Right lobe of liver (tissue), 6 donors: ENCODE results near the gene INPP5A. TPM values are rescaled to one million over a fixed set of nuclear protein-coding genes. Genes with fewer than 3 reads are reported as not detected.
"Not testable (repeated sequence)": the region's sequence is repeated elsewhere in the genome, so short reads cannot be mapped to it uniquely, and the experiment has no call there.

ENCODE experiments used
- ATAC-seq, 4 donors: fragments of 200-7000 bp; cut with Tn5 transposase; one replicate each; pipeline ENCODE4 v1.9.1; 2020; ENCODE audit warnings: mild to moderate bottlenecking in 4 of 4, moderate library complexity in 4 of 4
- DNase-seq, 3 donors: peaks; one replicate each; pipeline ENCODE4 v3.0.0-alpha.2; 2020
- H3K27ac ChIP-seq, 3 donors: fragments of 200-600 bp; one replicate each; pipeline ENCODE4 v1.8.0; 2022
- H3K27me3 ChIP-seq, 2 donors: fragments of 200-600 bp; one replicate each; pipeline ENCODE4 v1.8.0; 2022
- H3K36me3 ChIP-seq, 4 donors: fragments of 200-600 bp; sonication (generic) in 1 of 4; one replicate each; pipeline versions ENCODE4 v1.5.1 to v1.8.0; 2017 to 2022; ENCODE audit warnings: control low read depth in 1 of 4
- H3K4me1 ChIP-seq, 4 donors: fragments of 200-600 bp; sonication (generic) in 1 of 4; one replicate each; pipeline versions ENCODE4 v1.5.1 to v1.8.0; 2017 to 2022; ENCODE audit warnings: control low read depth in 1 of 4
- H3K4me3 ChIP-seq, 3 donors: fragments of 200-600 bp; one replicate each; pipeline ENCODE4 v1.8.0; 2022
- H3K9me3 ChIP-seq, 4 donors: fragments of 200-600 bp; sonication (generic) in 1 of 4; one replicate each; pipeline versions ENCODE4 v1.5.1 to v1.8.0; 2017 to 2022; ENCODE audit warnings: control low read depth in 1 of 4
- CTCF ChIP-seq, 4 donors: fragments of 200-600 bp in 3 of 4; fragments of 450-650 bp in 1 of 4; IDR thresholded peaks; one replicate each; pipeline versions ENCODE4 v1.5.1 to v1.8.0; 2016 to 2022; ENCODE audit warnings: antibody characterized with exemption in 4 of 4, mild to moderate bottlenecking in 2 of 4
- POLR2A ChIP-seq: fragments of 450-650 bp; IDR thresholded peaks from one replicate; pipeline ENCODE4 v1.6.1; 2017; ENCODE audit warnings: antibody characterized with exemption, mild to moderate bottlenecking
- WGBS: methylation state at CpG from one replicate; pipeline ENCODE4 v1.1.6; 2018; ENCODE audit warnings: low coverage, low lambda C conversion rate; ENCODE audit not compliant: insufficient coverage; ENCODE audit errors: missing lambda C conversion rate; 5-methylcytosine and 5-hydroxymethylcytosine counted together
- intact Hi-C, 2 donors: fragments of 100-400 bp; cut with DNase I; formaldehyde crosslinking; loops; one replicate each; pipeline versions ENCODE4 v1.11.2 to v1.14.1; 2022
- total RNA-seq, 6 experiments: library from RNA; depleted of rRNA in 2 of 6; stranded (reverse); fragments of >200 nt in 2 of 6; fragmentation: NEBNext Ultra II Directional in 3 of 6; extraction: Animal tissue kit (Norgen Biotek cat#: 25700) in 3 of 6; gene quantifications; one replicate each; pipeline versions ENCODE4 v1.1.0 to v1.2.4, GENCODE V29; 2016 to 2023
- donor health status: DM: no; HTN: yes; CAD: no.
- donor health status: DM: no; HTN: no; CAD: no.
- donor health status: DM: no; HTN: no; CAD: no.
- donor health status: DM: no; HTN: yes; CAD: no.
- donor health status: DM: no; HTN: yes; CAD: no.

Gene INPP5A
- total RNA-seq, 6 experiments from 2014 or later, result 12.5 to 24.6 (median 16.9) TPM

GRCh38 chr10:132704008-132704814 lies 166.6 kb downstream of the INPP5A start:
- intact Hi-C loops, result no loop called here
- no peak for TF ChIP-seq POLR2A
- no peak for TF ChIP-seq CTCF (IDR thresholded peaks at IDR 0.05)
- ATAC-seq (no peak), DNase-seq (peak in 2 of 3 donors; percentile 31 to 39)
- Histone ChIP-seq H3K27me3 (no peaks in the 10 kb centered on the region), H3K27ac (no peak overlapping the region), H3K4me1 (no peaks in the 10 kb centered on the region), H3K9me3 (peaks cover 0 to 4% (median 0%) of the 10 kb centered on the region in 4 donors), H3K36me3 (no peaks in the 10 kb centered on the region), H3K4me3 (no peak overlapping the region)
- WGBS, result 99% methylated on average over 11 of the region's 29 CpGs

- H3K27ac ChIP-seq, H3K4me1 ChIP-seq, ATAC-seq, intact Hi-C loops, H3K4me3 ChIP-seq, DNase-seq, H3K27me3 ChIP-seq, H3K36me3 ChIP-seq, H3K9me3 ChIP-seq: not testable (repeated sequence)
- WGBS, result 95% methylated on average over 3 of the region's 9 CpGs
Measured at GRCh38 chr10:132704815-132705064, 167.2 kb downstream of the INPP5A start.

GRCh38 chr10:132705173-132705572 lies 167.6 kb downstream of the INPP5A start:
- Histone ChIP-seq H3K27me3 (no peaks in the 10 kb centered on the region), H3K27ac (no peak overlapping the region), H3K4me3 (no peak overlapping the region), H3K9me3 (peaks cover 0 to 4% (median 0%) of the 10 kb centered on the region in 4 donors), H3K4me1 (no peaks in the 10 kb centered on the region), H3K36me3 (no peaks in the 10 kb centered on the region)
- WGBS, result 96% methylated on average over 11 of the region's 15 CpGs
- DNase-seq (peak; percentile 23 to 62 (median 58)), ATAC-seq (peak in 2 of 4 donors; percentile 18 to 50)
- TF ChIP-seq POLR2A, result no peak
- no peak for TF ChIP-seq CTCF (IDR thresholded peaks at IDR 0.05)
- intact Hi-C loops, result no loop called here

GRCh38 chr10:132705943-132706342 lies 168.4 kb downstream of the INPP5A start:
- no peak for TF ChIP-seq POLR2A
- TF ChIP-seq CTCF (IDR thresholded peaks at IDR 0.05), result no peak
- Histone ChIP-seq H3K4me3 (no peak overlapping the region), H3K9me3 (peaks cover 0 to 4% (median 0%) of the 10 kb centered on the region in 4 donors), H3K27ac (no peak overlapping the region), H3K36me3 (no peaks in the 10 kb centered on the region), H3K27me3 (no peaks in the 10 kb centered on the region), H3K4me1 (no peaks in the 10 kb centered on the region)
- DNase-seq (no peak), ATAC-seq (no peak)
- intact Hi-C loops, result no loop called here
- 100% methylated on average over 1 of the region's 1 CpG for WGBS

- intact Hi-C loops, result no loop called here
- no peaks in the 10 kb centered on the region for H3K36me3 ChIP-seq
- H3K4me3 ChIP-seq, result no peak overlapping the region
- H3K27me3 ChIP-seq, result no peaks in the 10 kb centered on the region
- peaks cover 0 to 4% (median 0%) of the 10 kb centered on the region in 4 donors for H3K9me3 ChIP-seq
- DNase-seq, result peak; percentile 10 to 47 (median 38)
- WGBS, result 100% methylated on average over 3 of the region's 11 CpGs
- no peaks in the 10 kb centered on the region for H3K4me1 ChIP-seq
- no peak for TF ChIP-seq CTCF (IDR thresholded peaks at IDR 0.05)
- no peak for TF ChIP-seq POLR2A
- no peak overlapping the region for H3K27ac ChIP-seq
- peak in 1 of 4 donors; percentile 10 for ATAC-seq
Measured at GRCh38 chr10:132706701-132707100, 169.1 kb downstream of the INPP5A start.
